HG03571 (cell line): ENCODE measurements around the gene PTX4.

Experiments used
- ATAC-seq: cut with Tn5 transposase; IDR thresholded peaks from one replicate; pipeline ENCODE4 v1.9.1; 2021; ENCODE audit not compliant: unreplicated experiment

PTX4 gene

GRCh38 chr16:1465567-1465915, 23.2 kb downstream of the PTX4 start:
- ATAC-seq = no peak

- no peak for ATAC-seq
Measured at GRCh38 chr16:1464894-1465566, 23.7 kb downstream of the PTX4 start.

GRCh38 chr16:1464196-1464893, 24.4 kb downstream of the PTX4 start:
- no peak for ATAC-seq

GRCh38 chr16:1461146-1461545, 27.6 kb downstream of the PTX4 start:
- no peak for ATAC-seq

DNA sequence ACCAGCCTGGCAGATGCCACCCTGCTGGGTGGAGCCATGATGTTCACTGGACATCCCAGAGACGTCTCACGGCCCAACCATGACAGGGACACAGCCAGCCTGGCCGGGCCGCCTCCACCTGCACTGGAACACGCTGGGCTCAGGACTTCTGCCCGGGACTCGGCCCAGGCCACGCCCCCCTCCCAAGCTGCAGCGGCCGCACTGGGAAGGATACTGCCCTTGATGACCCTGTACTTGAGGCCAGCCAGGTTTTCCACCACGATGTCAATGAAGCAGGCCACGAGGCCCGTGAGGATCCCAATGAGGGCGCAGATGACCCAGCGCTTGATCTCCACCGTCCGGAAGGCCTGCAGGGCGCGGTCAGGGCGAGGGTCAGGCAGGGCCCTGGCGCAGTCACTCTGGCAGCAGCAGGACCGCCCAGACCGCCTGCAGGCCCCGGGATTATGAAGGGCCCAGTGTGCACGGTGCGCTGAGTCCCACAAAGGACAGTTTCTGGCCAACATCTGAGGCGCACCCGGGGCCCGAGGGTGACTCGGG, 28.1 kb downstream of the PTX4 start:
- no peak for ATAC-seq

DNA sequence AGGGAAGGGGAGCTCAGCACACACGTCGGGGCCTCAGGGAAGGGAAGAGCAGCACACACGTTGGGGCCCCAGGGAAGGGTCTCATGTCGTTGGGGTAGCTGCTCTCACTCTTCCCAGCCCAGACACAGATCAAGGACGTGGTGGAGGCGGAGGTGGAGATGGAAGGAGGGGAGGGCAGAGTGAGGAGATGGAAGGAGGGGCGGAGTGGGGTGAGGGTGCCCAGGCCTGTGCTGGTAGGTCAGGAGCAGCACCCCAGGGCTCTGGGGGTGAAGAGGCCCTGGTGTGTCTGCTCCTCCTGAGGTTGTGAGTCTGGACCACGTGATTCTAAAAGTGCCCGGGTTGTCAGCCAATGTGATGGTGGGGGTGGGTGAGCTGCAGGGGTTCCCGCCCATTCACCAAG, 28.8 kb downstream of the PTX4 start:
- no peak for ATAC-seq

DNA sequence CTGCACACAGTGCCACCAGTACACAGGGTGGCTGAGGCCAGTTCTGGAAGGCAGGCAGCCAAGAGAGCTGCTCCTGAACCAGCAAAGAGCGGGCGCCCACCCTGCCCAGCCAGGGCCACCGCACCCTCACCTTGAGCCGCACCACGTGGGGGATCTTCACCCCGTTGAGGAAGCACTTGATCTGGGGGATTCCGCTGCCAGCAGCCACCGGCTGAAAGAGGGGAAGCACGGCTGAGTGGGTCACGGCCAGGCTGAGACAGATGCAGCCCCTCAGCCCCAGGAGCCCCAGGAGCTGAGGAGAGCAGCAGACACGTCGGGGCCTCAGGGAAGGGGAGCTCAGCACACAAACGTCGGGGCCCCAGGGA, 29.8 kb downstream of the PTX4 start:
- ATAC-seq = no peak

- ATAC-seq = no peak
Measured at GRCh38 chr16:1458336-1458976, 30.3 kb downstream of the PTX4 start.

- no peak for ATAC-seq
Measured at GRCh38 chr16:1457489-1458245, 31.1 kb downstream of the PTX4 start.

GRCh38 chr16:1456951-1457350, 31.8 kb downstream of the PTX4 start:
- ATAC-seq = no peak

DNA sequence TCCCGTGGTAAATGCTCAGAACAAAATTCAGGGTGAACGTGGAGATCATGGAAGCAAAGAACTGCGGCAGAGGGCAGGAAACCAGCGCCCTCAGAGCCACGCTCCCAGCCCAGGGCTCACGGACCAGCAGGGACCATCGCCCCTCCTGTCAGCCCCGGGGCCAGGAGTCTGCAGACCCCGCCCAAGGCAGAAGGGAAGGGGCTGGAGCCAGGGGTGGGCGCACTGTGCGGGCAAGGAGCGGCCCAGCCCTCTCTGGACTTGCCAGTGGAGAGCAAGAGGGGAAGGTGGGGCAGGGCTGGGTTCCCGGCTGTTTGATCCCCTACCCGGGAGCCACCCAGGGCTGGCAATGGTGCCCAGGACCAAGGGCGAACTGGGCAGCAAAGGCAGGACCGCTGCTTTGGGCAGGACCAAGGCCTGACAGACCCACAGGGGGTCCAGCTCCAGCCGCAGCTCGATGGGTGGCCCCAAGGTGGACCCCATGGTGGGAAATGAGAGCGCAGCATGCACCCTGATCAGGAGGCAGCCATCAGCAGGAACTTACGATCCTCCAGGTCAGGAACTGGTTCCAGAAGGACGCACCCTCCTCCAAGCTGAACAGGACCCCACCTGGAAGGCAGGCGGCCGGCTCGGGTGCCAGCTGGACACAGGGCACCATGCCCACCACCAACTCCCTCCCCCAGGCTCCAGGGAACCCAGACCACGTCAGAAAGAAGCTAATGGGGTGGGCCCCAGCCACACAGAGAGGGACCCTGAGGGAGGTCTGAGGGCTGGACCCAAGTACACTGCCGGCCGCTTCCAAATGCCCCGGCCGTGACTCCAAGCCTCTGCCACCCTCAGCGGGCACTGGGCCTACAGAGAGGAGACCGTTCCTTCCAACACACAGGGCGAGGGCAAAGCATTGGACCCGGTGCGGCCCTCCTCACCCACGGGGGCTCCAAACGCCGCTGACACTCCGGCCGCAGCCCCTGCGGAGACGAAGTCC, 33.3 kb downstream of the PTX4 start:
- no peak for ATAC-seq

- ATAC-seq = no peak
Measured at GRCh38 chr16:1454561-1454960, 34.2 kb downstream of the PTX4 start.

GRCh38 chr16:1453316-1453715, 35.4 kb downstream of the PTX4 start:
- no peak for ATAC-seq

GRCh38 chr16:1452530-1452929, 36.2 kb downstream of the PTX4 start:
- no peak for ATAC-seq

GRCh38 chr16:1451702-1452392, 36.9 kb downstream of the PTX4 start:
- no peak for ATAC-seq

GRCh38 chr16:1450841-1451240, 37.9 kb downstream of the PTX4 start:
- ATAC-seq = no peak

DNA sequence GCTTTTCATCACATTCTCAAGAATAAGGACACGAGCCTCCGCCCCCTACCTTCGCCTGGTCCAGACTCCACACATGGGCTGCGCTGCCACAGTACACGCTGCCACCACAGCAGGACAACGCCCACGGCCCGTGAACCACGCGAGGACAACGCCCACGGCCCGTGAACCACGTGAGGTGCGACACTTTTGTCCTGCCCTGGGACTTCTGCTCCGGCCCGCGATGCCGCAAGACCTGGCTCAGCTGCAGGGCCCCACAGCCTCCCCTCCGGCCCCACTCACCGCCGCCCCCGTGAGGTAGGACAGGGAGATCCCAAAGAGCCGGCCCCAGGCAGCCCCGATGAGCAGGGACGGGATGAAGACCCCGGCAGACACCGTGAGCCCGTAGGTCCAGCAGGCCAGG, 38.5 kb downstream of the PTX4 start:
- ATAC-seq = no peak

DNA sequence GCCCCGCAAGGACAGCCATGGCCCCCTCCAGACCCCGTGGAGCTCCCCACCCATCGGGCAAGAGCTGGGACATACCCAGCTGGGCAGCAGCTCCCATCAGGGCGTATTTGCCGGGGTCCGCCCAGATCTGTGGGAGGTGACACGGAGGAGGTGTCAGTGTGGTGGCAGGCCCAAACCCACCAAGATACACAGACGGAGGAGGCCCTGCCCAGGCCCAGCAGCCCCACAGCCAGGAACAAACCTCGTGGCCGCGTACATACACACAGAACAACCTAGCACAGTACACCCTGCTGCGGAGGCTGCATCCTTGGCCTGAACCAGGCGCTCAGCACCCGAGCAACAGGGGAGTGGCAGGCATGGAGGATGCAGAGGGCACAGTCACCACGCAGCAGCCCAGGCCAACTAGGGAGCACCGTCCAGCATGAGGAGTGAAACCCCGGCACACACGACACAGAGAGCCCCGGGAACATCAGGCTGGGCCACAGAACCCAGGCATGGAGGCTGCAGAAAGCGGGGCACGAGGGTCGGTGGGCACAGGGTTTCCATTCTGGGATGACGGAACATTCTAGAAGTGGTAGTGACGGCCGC, 39.4 kb downstream of the PTX4 start:
- ATAC-seq = no peak

- ATAC-seq = no peak
Measured at GRCh38 chr16:1448536-1449116, 40.1 kb downstream of the PTX4 start.
